UCSD-AML1 (cell line): ENCODE measurements around the gene SETD1A.

Source experiments
- DNase-seq: peaks from one replicate; lab custom pipeline; 2025; ENCODE audit not compliant: unreplicated experiment; lab: John Stamatoyannopoulos, UW

Gene SETD1A

DNA sequence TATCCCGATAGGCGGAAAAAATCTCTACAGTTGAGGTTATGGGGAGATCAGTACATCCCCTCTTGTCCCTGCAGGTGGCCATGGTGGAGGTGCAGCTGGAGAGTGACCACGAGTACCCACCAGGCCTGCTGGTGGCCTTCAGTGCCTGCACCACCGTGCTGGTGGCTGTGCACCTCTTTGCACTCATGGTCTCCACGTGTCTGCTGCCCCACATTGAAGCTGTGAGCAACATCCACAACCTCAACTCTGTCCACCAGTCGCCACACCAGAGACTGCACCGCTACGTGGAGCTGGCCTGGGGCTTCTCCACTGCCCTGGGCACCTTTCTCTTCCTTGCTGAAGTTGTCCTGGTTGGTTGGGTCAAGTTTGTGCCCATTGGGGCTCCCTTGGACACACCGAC, 4.4 kb upstream of the SETD1A start:
- DNase-seq: no peak

GRCh38 chr16:30953511-30954124, 3.9 kb upstream of the SETD1A start:
- DNase-seq: peak; percentile 77

GRCh38 chr16:30954993-30955392, 2.6 kb upstream of the SETD1A start:
- no peak for DNase-seq

DNA sequence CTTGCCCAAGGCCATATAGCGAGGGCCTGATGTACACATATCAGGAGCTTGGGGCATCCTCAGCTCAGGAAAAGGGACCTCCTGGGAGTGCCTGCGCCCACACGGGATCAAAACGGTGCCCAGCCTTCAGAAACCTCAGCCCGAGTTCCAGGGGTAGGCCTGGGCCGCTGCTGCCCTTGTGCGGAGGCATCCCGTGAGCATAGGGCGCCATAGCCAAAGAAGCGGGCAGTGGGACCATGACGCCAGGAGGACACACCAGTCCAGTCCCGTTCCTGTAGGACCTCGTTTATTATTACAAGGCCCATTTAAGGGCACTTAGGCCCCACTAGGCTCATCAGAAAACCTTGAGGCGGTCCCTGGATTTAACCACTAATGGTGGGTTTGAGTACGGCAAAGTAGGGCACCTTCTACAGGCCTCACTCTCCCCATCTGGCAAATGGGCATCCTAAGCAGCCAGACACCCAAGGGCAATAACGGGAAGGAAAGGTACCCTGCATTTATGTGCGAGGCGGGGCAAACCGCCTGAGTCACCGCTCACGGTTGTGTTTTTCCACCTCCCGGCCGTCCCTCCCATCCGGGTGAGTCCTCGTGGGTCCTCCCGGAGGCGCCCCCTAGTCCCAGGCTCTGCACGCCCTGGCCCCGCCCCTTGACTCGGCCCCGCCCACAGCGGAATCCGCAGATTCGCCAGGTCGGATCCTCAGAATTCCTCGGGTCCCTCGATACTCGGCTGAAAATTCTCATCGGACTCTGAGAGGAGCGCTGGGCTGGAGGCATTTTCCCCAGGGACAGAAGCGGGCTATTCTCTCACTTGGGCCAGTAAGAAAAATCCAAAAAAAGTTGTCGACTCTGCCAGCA, 726 bp upstream of the SETD1A start:
- DNase-seq: peak; percentile 86

GRCh38 chr16:30958175-30959079, 873 bp downstream of the SETD1A start:
- DNase-seq: peak; percentile 72

DNA sequence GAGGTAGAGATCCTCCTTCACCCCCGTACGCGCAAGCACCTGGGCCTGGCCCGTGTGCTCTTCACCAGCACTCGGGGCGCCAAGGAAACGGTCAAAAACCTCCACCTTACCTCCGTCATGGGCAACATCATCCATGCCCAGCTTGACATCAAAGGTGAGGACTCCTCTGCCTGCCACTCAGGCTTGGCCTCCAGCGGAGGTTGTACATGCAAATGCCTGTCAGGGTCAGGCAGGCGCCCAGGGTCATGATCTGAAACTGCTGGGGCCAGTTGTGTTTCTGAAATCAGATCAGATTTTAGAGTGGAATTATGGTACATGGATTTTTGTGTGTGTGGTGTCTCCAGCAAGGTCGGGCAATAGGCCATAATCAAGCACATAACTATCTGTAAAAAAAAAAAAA, 3.8 kb downstream of the SETD1A start:
- no peak for DNase-seq

DNA sequence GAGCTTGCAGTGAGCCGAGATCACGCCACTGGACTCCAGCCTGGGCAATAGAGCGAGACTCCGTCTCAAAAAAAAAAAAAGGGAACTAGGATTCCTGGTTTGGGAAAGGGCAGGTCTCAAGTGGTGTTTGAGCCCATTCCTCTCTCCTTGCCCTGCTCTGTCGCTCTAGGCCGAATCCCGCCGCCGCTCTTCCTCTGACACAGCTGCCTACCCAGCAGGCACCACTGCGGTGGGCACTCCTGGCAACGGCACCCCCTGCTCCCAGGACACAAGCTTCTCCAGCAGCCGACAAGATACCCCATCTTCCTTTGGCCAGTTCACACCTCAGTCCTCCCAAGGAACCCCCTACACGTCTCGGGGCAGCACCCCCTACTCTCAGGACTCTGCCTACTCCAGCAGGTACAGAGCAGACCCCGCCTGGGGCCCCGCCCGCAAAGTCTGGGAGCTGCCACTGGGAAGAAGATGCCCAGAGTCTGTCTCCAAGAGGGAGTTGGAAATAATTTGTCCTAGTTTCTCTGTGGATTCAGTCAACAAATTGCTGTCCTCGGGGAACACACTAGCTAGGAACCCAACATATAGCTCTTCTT, 6.5 kb downstream of the SETD1A start:
- no peak for DNase-seq

GRCh38 chr16:30964574-30965226, 7.1 kb downstream of the SETD1A start:
- no peak for DNase-seq

DNA sequence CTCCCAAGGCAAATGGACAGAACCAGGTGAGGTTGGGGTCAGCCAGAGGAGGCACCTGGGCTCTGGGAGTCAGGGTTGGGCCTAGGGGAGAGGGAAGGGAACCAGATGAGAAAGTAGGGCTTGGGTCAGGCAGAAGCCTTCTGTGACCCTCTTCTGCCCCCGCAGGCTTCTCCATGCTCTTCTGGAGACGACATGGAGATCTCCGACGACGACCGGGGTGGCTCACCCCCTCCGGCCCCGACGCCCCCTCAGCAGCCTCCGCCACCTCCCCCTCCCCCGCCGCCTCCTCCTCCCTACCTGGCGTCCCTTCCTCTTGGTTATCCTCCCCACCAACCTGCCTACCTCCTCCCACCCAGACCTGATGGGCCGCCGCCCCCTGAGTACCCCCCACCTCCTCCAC, 7.9 kb downstream of the SETD1A start:
- DNase-seq: no peak

DNA sequence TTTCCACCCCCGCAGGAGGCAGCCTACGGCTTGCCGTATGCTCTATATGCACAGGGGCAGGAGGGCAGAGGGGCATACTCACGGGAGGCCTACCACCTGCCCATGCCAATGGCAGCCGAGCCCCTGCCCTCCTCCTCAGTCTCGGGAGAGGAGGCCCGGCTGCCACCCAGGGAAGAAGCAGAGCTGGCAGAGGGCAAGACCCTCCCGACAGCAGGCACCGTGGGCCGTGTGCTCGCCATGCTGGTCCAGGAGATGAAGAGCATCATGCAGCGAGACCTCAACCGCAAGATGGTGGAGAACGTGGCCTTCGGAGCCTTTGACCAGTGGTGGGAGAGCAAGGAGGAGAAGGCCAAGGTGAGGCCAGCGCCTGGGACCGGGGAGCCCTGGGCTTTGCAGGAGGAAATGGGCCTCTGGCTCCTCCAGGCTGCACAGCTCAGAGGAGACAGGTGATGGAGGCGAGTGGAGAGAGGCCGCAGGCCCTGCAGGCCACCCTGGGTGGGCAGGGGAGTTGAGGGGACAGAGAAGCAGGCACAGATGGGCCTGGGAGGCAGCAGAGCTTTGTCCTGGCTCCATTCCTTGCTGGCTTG, 8.6 kb downstream of the SETD1A start:
- no peak for DNase-seq

GRCh38 chr16:30967795-30968194, 10.2 kb downstream of the SETD1A start:
- DNase-seq: no peak

- DNase-seq: no peak
Observed at GRCh38 chr16:30969246-30969842, 11.8 kb downstream of the SETD1A start.

DNA sequence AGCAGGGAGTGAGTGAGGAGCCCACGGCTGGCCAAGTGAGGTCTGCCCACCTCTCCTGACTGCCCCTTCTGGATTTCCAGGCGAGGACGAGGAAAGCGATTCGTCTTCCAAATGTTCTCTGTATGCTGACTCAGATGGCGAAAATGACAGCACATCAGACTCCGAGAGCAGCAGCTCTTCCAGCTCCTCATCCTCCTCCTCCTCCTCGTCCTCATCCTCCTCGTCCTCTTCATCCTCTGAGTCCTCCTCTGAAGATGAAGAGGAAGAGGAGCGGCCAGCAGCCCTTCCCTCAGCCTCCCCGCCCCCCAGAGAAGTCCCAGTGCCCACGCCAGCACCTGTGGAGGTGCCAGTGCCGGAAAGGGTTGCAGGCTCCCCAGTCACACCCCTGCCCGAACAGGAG, 13.7 kb downstream of the SETD1A start:
- no peak for DNase-seq

- no peak for DNase-seq
Observed at GRCh38 chr16:30972872-30973271, 15.3 kb downstream of the SETD1A start.

- DNase-seq: no peak
Observed at GRCh38 chr16:30974348-30974747, 16.8 kb downstream of the SETD1A start.

DNA sequence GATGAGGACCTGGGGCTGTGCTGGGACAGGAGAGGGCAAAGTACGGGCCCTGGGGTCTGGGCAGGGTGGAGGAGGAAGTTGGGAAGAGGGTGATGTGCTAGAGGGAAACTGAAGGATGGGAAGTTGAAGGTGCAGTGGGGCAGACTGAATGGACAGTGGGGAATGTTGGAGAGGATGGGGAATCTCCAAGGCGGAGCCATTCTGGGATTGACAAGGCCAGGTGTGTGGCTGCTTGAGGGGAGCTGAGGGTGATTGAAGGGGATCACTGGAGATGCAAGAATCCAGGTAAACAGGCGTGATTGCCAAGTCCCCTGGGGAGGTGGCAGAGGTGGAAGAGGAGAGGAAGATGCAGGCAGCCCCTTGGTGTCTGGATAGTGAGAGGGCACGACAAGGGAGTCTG, 18.9 kb downstream of the SETD1A start:
- no peak for DNase-seq

DNA sequence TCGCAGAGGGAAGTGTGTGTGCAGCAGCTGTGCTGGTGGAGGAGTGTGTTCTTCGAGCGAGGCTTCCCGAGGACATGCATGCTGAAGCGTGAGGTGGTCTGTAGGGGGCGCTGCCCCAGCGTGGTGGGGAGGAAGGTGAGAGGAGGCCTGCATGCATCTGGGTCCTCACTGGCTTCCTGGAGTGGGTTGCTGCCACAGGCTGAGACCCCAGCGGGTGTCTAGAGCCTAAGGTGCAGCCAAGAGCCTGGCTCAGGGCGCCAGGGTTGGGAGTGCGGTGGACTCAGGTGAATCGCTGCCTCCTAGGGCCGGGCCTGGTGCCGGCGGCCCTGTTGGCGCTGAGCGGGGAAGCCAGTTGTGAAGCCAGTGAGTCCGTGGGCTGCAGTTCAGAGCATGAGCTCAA, 19.9 kb downstream of the SETD1A start:
- no peak for DNase-seq

DNA sequence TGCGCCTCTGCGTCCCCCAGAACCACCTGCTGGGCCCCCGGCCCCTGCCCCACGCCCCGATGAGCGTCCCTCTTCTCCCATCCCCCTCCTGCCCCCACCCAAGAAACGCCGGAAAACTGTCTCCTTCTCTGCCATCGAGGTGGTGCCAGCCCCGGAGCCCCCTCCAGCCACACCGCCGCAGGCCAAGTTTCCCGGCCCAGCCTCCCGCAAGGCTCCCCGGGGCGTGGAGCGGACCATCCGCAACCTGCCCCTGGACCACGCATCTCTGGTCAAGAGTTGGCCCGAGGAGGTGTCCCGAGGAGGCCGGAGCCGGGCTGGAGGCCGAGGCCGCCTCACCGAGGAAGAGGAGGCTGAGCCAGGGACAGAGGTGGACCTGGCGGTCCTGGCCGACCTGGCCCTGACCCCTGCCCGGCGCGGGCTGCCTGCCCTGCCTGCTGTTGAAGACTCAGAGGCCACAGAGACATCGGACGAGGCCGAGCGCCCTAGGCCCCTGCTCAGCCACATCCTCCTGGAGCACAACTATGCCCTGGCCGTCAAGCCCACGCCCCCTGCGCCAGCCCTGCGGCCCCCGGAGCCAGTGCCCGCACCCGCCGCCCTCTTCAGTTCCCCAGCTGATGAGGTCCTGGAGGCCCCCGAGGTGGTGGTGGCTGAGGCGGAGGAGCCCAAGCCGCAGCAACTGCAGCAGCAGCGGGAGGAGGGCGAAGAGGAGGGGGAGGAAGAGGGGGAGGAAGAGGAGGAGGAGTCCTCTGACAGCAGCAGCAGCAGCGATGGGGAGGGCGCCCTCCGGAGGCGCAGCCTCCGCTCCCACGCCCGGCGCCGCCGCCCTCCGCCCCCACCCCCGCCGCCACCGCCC, 21.8 kb downstream of the SETD1A start:
- no peak for DNase-seq

DNA sequence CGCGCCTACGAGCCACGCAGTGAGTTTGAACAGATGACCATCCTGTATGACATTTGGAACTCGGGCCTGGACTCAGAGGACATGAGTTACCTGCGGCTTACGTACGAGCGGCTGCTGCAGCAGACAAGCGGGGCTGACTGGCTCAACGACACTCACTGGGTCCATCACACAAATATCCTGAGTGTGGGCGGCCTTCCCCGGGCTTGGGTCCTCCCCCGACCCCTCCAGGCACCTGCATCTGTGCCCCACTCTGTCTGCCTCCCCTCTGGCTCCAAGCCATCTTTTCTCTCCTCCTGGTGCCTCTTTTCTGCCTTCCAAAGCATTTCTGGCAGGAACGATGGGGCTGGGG, 22.4 kb downstream of the SETD1A start:
- DNase-seq: no peak
